Smooth muscle cell (in vitro differentiated cells): Measurements from ENCODE around the gene RNF31. TPM values are rescaled to one million over a fixed set of nuclear protein-coding genes. Genes with fewer than 3 reads are reported as not detected.
A peak's percentile ranks its signal among the peaks of the same experiment; 100 is the strongest.

ENCODE experiments used
- DNase-seq: peaks from one replicate; lab custom pipeline; 2025; ENCODE audit not compliant: unreplicated experiment; lab: John Stamatoyannopoulos, UW
- H2AFZ ChIP-seq: fragments of 200-600 bp; sonication (generic); 2 replicates; pipeline ENCODE4 v1.6.0; 2016; ENCODE audit warnings: antibody characterized with exemption, low read depth, mild to moderate bottlenecking
- H3F3A ChIP-seq: fragments of 200-600 bp; sonication (generic); 2 replicates; pipeline ENCODE4 v1.6.0; 2017; ENCODE audit warnings: antibody characterized with exemption, low read depth
- H3K27ac ChIP-seq: fragments of 200-600 bp; sonication (generic); 2 replicates; pipeline ENCODE4 v1.5.1; 2016; ENCODE audit warnings: low read depth, mild to moderate bottlenecking
- H3K27me3 ChIP-seq: fragments of 200-600 bp; sonication (generic); 2 replicates; pipeline ENCODE4 v1.6.1; 2016; ENCODE audit warnings: low read depth, mild to moderate bottlenecking
- H3K36me3 ChIP-seq: fragments of 200-600 bp; sonication (generic); 2 replicates; pipeline ENCODE4 v1.5.1; 2016; ENCODE audit warnings: low read depth
- H3K4me1 ChIP-seq: fragments of 200-600 bp; sonication (generic); 2 replicates; pipeline ENCODE4 v1.5.1; 2016; ENCODE audit warnings: low read depth
- H3K4me2 ChIP-seq: fragments of 200-600 bp; sonication (generic); 2 replicates; pipeline ENCODE4 v1.6.0; 2016; ENCODE audit warnings: mild to moderate bottlenecking
- H3K4me3 ChIP-seq: fragments of 200-600 bp; sonication (generic); 2 replicates; pipeline ENCODE4 v1.5.1; 2016; ENCODE audit warnings: mild to moderate bottlenecking
- H3K79me2 ChIP-seq: fragments of 200-600 bp; sonication (generic); 2 replicates; pipeline ENCODE4 v1.6.0; 2016; ENCODE audit warnings: low read depth, mild to moderate bottlenecking
- H3K9ac ChIP-seq: fragments of 200-600 bp; sonication (generic); 2 replicates; pipeline ENCODE4 v1.6.0; 2016; ENCODE audit warnings: low read depth
- H3K9me3 ChIP-seq: fragments of 200-600 bp; sonication (generic); replicated peaks from 2 replicates; pipeline ENCODE4 v1.5.1; 2016; ENCODE audit warnings: low read depth
- H4K20me1 ChIP-seq: fragments of 200-600 bp; sonication (generic); 2 replicates; pipeline ENCODE4 v1.6.0; 2016; ENCODE audit warnings: low read depth
- WGBS: methylation state at CpG from one replicate; pipeline ENCODE4 v1.1.7; 2016; ENCODE audit warnings: low lambda C conversion rate; 5-methylcytosine and 5-hydroxymethylcytosine counted together
- polyA plus RNA-seq: library from polyadenylated mRNA; unstranded; fragments of >200 nt; fragmentation: Nextera tagmentation; extraction: Ambion mirVana; gene quantifications from 2 replicates; pipeline ENCODE4 v1.2.1, GENCODE V29; 2016
- total RNA-seq: library from RNA; depleted of rRNA; stranded (reverse); fragments of >200 nt; gene quantifications from 2 replicates; pipeline ENCODE4 v1.2.3, GENCODE V29; 2014
- TF ChIP-seq, protein P1 (sequence below): fragments of 200-600 bp; sonication (generic); IDR thresholded peaks from 2 replicates; pipeline ENCODE4 v1.5.1; 2017; ENCODE audit warnings: borderline replicate concordance, mild to moderate bottlenecking, antibody characterized with exemption; ENCODE audit not compliant: insufficient read depth, poor library complexity, severe bottlenecking

Gene RNF31
- total and polyA plus RNA-seq, 2 experiments from 2014 or later: 25.4 to 74.8 TPM

DNA sequence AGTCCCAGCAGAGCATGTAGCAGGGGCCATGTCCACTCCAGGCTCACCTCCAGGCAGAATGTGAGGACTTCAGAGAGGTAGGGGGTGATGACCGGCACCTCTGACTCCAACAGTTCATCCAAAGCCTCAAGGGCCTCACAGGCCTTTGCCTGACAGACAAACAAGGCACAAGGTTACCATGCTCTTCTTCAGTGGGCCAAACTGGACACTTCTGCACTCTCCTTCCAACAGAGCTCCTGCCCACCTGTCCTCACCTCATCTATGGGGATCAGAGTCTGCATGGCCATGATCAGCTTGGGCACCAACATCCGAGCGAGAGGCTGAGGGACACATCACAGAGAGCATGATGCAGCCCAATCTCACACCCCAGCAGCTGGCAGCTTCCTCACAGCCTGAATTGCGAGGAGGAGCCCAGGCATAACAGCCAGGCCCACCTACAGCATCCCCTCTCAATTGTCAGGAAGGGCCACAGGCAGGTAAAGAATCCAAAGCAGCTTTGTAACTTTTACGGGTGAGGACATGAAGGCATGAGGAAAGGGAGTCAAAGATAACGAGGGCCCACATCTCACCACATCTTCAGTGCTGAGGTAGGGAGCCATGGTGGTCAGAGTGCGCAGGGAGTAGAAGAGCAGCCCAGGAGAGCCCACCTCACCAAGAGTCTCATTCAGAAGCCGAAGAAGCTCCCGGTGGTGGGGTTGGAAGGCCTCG, 39.7 kb downstream of the RNF31 start:
- Histone ChIP-seq H3K4me2 (no peak overlapping the region), H3K9ac (no peak overlapping the region), H3K36me3 (no peaks in the 10 kb centered on the region), H3K9me3 (no peaks in the 10 kb centered on the region), H3K27me3 (no peaks in the 10 kb centered on the region), H3K4me3 (no peak overlapping the region), H4K20me1 (no peaks in the 10 kb centered on the region), H3K79me2 (peaks cover 9% of the 10 kb centered on the region), H3K4me1 (peaks cover 11% of the 10 kb centered on the region), H3F3A (peaks cover 10% of the 10 kb centered on the region), H3K27ac (no peak overlapping the region), H2AFZ (no peak overlapping the region)
- WGBS: 96% methylated on average over 10 of the region's 10 CpGs
- TF ChIP-seq, protein P1, sequence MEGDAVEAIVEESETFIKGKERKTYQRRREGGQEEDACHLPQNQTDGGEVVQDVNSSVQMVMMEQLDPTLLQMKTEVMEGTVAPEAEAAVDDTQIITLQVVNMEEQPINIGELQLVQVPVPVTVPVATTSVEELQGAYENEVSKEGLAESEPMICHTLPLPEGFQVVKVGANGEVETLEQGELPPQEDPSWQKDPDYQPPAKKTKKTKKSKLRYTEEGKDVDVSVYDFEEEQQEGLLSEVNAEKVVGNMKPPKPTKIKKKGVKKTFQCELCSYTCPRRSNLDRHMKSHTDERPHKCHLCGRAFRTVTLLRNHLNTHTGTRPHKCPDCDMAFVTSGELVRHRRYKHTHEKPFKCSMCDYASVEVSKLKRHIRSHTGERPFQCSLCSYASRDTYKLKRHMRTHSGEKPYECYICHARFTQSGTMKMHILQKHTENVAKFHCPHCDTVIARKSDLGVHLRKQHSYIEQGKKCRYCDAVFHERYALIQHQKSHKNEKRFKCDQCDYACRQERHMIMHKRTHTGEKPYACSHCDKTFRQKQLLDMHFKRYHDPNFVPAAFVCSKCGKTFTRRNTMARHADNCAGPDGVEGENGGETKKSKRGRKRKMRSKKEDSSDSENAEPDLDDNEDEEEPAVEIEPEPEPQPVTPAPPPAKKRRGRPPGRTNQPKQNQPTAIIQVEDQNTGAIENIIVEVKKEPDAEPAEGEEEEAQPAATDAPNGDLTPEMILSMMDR: no peak
- no peak for DNase-seq

- H3K9ac ChIP-seq: no peak overlapping the region
- no peak overlapping the region for H2AFZ ChIP-seq
- peaks cover 11% of the 10 kb centered on the region for H3K4me1 ChIP-seq
- DNase-seq: no peak
- no peak overlapping the region for H3K27ac ChIP-seq
- peaks cover 13% of the 10 kb centered on the region for H3K79me2 ChIP-seq
- peaks cover 10% of the 10 kb centered on the region for H3F3A ChIP-seq
- no peaks in the 10 kb centered on the region for H3K27me3 ChIP-seq
- H4K20me1 ChIP-seq: no peaks in the 10 kb centered on the region
- H3K4me2 ChIP-seq: peak overlapping the region; percentile 85
- no peaks in the 10 kb centered on the region for H3K36me3 ChIP-seq
- no peaks in the 10 kb centered on the region for H3K9me3 ChIP-seq
- peak overlapping the region; percentile 58 for H3K4me3 ChIP-seq
- TF ChIP-seq, protein P1: no peak
- WGBS: 88% methylated on average over 2 of the region's 2 CpGs
Measured at GRCh38 chr14:24187539-24187915, 40.2 kb downstream of the RNF31 start.

- Histone ChIP-seq H3K9ac (peak within 1 kb of the TSS; percentile 58), H3K36me3 (no peaks in the 10 kb centered on the region), H3K79me2 (peaks cover 20% of the 10 kb centered on the region), H3K4me2 (peak within 1 kb of the TSS; percentile 85), H3K4me1 (peaks cover 11% of the 10 kb centered on the region), H2AFZ (no peak within 1 kb of the TSS), H4K20me1 (no peaks in the 10 kb centered on the region), H3K27me3 (no peaks in the 10 kb centered on the region), H3K4me3 (peak within 1 kb of the TSS; percentile 58), H3K9me3 (no peaks in the 10 kb centered on the region), H3F3A (peaks cover 10% of the 10 kb centered on the region), H3K27ac (peak within 1 kb of the TSS; percentile 78)
- peak; percentile 79 for DNase-seq
- TF ChIP-seq, protein P1: no peak
- WGBS: 2% methylated on average over 65 of the region's 65 CpGs
Measured at GRCh38 chr14:24188251-24189058, 41.2 kb downstream of the RNF31 start, which contains the start of gene IPO4. IPO4 (minus strand) TSS chr14:24188816; CDS start chr14:24188787, 29 bp downstream.
